Measurements from ENCODE around the gene PCGF3. TPM values are rescaled to one million over a fixed set of nuclear protein-coding genes. Genes with fewer than 3 reads are reported as not detected.
A peak's percentile ranks its signal among the peaks of the same experiment; 100 is the strongest.
"Not testable (repeated sequence)": the region's sequence is repeated elsewhere in the genome, so short reads cannot be mapped to it uniquely, and the experiment has no call there.

The PCGF3 gene
- total and polyA plus RNA-seq, 5 donors: 25.0 to 30.1 (median 27.1) TPM

DNA sequence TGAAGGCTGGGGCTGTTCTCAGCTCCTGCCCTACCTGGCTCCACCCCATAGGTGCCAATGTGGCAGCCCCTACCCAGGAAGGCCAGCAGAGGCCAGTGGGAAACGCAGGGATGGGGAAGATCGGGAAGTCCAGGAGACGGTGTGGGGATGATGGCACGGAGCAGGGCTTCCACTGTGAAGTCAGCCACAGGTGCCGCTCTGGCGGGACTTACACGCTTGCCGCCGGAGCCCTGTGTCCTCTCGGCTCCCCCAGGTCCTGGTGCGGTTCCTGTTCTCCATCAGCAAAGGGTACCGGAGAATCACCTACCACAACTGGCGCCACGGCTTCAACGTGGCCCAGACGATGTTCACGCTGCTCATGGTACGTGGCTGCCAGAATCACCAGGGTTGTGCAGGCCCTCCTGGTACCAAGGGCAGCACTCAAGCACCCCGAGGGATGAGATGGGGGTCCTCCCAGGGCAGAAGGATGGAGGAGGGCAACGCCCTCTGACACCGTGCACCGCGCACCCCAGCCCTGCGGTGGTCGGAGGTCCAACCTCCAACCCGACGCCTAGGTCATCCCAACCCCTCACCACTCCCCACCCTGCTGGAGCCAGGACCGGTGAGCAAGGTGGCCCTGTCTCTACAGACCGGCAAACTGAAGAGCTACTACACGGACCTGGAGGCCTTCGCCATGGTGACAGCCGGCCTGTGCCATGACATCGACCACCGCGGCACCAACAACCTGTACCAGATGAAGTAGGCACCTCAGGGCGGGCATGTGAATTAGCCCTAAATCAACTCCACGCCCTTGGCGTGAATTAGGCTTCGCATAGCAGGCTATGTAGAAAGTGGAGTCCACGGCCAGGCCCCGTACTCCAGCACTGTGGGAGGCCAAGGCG is 43.5 kb upstream of the PCGF3 start:
- intact Hi-C loops (cut with DNase I): no loop called here
- H3K27me3 ChIP-seq (ENCODE audit: control insufficient read depth, insufficient read depth): no peaks in the 10 kb centered on the region
- WGBS: 97% methylated on average over 42 of the region's 42 CpGs
- no peaks in the 10 kb centered on the region for H3K4me1 ChIP-seq (ENCODE audit: control insufficient read depth, insufficient read depth, low read length)
- DNase-seq: peak in 2 of 3 donors; percentile 18 to 61
- ATAC-seq: peak in 1 of 2 donors; percentile 7
- no peaks in the 10 kb centered on the region for H3K9me3 ChIP-seq (ENCODE audit: control insufficient read depth, low read length)
- no peak overlapping the region for H3K4me3 ChIP-seq (ENCODE audit: low read length)
- H3K27ac ChIP-seq (ENCODE audit: low read length): no peak overlapping the region

GRCh38 chr4:663046-663437 is 42.6 kb upstream of the PCGF3 start:
- no peaks in the 10 kb centered on the region for H3K4me1 ChIP-seq (ENCODE audit: control insufficient read depth, insufficient read depth, low read length)
- H3K9me3 ChIP-seq (ENCODE audit: control insufficient read depth, low read length): no peaks in the 10 kb centered on the region
- DNase-seq: peak in 1 of 3 donors; percentile 21
- peak overlapping the region; percentile 63 for H3K4me3 ChIP-seq (ENCODE audit: low read length)
- H3K27ac ChIP-seq (ENCODE audit: low read length): no peak overlapping the region
- intact Hi-C loops (cut with DNase I): no loop called here
- H3K27me3 ChIP-seq (ENCODE audit: control insufficient read depth, insufficient read depth): no peaks in the 10 kb centered on the region
- 52% methylated on average over 20 of the region's 20 CpGs for WGBS
- peak in 1 of 2 donors; percentile 4 for ATAC-seq

- Histone ChIP-seq H3K4me3 (ENCODE audit: low read length) (peak overlapping the region; percentile 63), H3K4me1 (ENCODE audit: control insufficient read depth, insufficient read depth, low read length) (no peaks in the 10 kb centered on the region), H3K27me3 (ENCODE audit: control insufficient read depth, insufficient read depth) (no peaks in the 10 kb centered on the region), H3K27ac (ENCODE audit: low read length) (no peak overlapping the region), H3K9me3 (ENCODE audit: control insufficient read depth, low read length) (no peaks in the 10 kb centered on the region)
- ATAC-seq: peak; percentile 57 to 62
- WGBS: 2% methylated on average over 80 of the region's 80 CpGs
- intact Hi-C loops (cut with DNase I): no loop called here
- peak; percentile 70 to 90 (median 88) for DNase-seq
Measured at GRCh38 chr4:663438-664428, 41.9 kb upstream of the PCGF3 start.

GRCh38 chr4:664713-665231 is 40.9 kb upstream of the PCGF3 start:
- peak; percentile 7 to 52 (median 36) for DNase-seq
- WGBS: 97% methylated on average over 24 of the region's 24 CpGs

GRCh38 chr4:665381-665750 is 40.3 kb upstream of the PCGF3 start:
- Histone ChIP-seq H3K27me3 (ENCODE audit: control insufficient read depth, insufficient read depth) (no peaks in the 10 kb centered on the region), H3K4me3 (ENCODE audit: low read length) (no peak overlapping the region), H3K4me1 (ENCODE audit: control insufficient read depth, insufficient read depth, low read length) (no peaks in the 10 kb centered on the region), H3K9me3 (ENCODE audit: control insufficient read depth, low read length) (no peaks in the 10 kb centered on the region), H3K27ac (ENCODE audit: low read length) (no peak overlapping the region)
- ATAC-seq: no peak
- intact Hi-C loops (cut with DNase I): no loop called here
- WGBS: 85% methylated on average over 12 of the region's 12 CpGs
- DNase-seq: peak in 2 of 3 donors; percentile 18 to 57

More at GRCh38 chr4:664713-665231, 40.9 kb upstream of the PCGF3 start:
- no peaks in the 10 kb centered on the region for H3K4me1 ChIP-seq (ENCODE audit: control insufficient read depth, insufficient read depth, low read length)
- intact Hi-C loops (cut with DNase I): no loop called here
- no peaks in the 10 kb centered on the region for H3K9me3 ChIP-seq (ENCODE audit: control insufficient read depth, low read length)
- H3K27me3 ChIP-seq (ENCODE audit: control insufficient read depth, insufficient read depth): no peaks in the 10 kb centered on the region
- ATAC-seq: no peak
- no peak overlapping the region for H3K27ac ChIP-seq (ENCODE audit: low read length)
- no peak overlapping the region for H3K4me3 ChIP-seq (ENCODE audit: low read length)

DNA sequence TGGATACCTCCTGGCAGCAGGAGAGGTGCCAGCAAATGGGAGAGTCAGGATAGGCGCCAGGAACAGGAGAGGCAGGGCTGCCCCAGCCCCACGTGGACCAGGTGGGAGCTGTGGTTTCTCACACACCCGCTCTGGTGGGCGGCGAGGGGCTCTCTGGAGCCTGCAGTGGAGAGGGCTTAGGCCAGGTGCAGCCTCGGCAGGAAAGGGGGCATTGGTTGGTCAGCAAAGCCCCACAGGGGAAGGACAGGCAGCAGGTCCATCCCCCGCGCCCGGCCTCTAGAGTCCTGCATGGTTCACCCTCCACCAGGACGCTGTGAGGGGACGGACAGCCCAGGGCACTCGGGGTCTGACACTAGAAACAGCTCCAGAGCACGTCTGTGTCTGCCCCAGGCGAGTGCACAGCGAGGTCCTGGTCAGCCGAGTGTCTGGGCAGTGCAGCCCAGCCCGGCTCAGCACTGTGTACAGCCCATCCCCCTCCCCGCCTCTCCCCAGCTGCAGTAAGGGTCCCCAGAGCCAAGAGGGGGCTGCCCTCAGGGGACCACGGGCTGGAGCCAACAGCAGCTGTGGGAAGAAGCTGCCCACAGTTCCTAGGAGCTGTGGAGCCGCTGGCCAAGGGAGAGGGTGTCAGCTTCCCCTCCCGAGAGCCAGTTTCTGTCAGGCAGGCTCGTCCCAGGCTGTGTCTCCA is 39.7 kb upstream of the PCGF3 start:
- peak; percentile 10 to 60 (median 32) for DNase-seq
- H3K27ac ChIP-seq (ENCODE audit: low read length): no peak overlapping the region
- intact Hi-C loops (cut with DNase I): no loop called here
- no peaks in the 10 kb centered on the region for H3K9me3 ChIP-seq (ENCODE audit: control insufficient read depth, low read length)
- WGBS: 56% methylated on average over 22 of the region's 22 CpGs
- peak in 1 of 2 donors; percentile 4 for ATAC-seq
- H3K27me3 ChIP-seq (ENCODE audit: control insufficient read depth, insufficient read depth): no peaks in the 10 kb centered on the region
- no peaks in the 10 kb centered on the region for H3K4me1 ChIP-seq (ENCODE audit: control insufficient read depth, insufficient read depth, low read length)
- no peak overlapping the region for H3K4me3 ChIP-seq (ENCODE audit: low read length)

- WGBS: 79% methylated on average over 22 of the region's 22 CpGs
- DNase-seq: peak; percentile 15 to 59 (median 40)
Measured at GRCh38 chr4:666436-666810, 39.2 kb upstream of the PCGF3 start.

GRCh38 chr4:666822-667544 is 38.6 kb upstream of the PCGF3 start:
- no peaks in the 10 kb centered on the region for H3K27me3 ChIP-seq (ENCODE audit: control insufficient read depth, insufficient read depth)
- intact Hi-C loops (cut with DNase I): no loop called here
- H3K9me3 ChIP-seq (ENCODE audit: control insufficient read depth, low read length): no peaks in the 10 kb centered on the region
- no peak overlapping the region for H3K27ac ChIP-seq (ENCODE audit: low read length)
- 79% methylated on average over 28 of the region's 28 CpGs for WGBS
- H3K4me3 ChIP-seq (ENCODE audit: low read length): no peak overlapping the region
- no peaks in the 10 kb centered on the region for H3K4me1 ChIP-seq (ENCODE audit: control insufficient read depth, insufficient read depth, low read length)
- DNase-seq (peak; percentile 14 to 52 (median 41)), ATAC-seq (no peak)

More at GRCh38 chr4:666436-666810, 39.2 kb upstream of the PCGF3 start:
- ATAC-seq: peak in 1 of 2 donors; percentile 4
- Histone ChIP-seq H3K27ac (ENCODE audit: low read length) (no peak overlapping the region), H3K4me1 (ENCODE audit: control insufficient read depth, insufficient read depth, low read length) (no peaks in the 10 kb centered on the region), H3K9me3 (ENCODE audit: control insufficient read depth, low read length) (no peaks in the 10 kb centered on the region), H3K4me3 (ENCODE audit: low read length) (no peak overlapping the region), H3K27me3 (ENCODE audit: control insufficient read depth, insufficient read depth) (no peaks in the 10 kb centered on the region)
- intact Hi-C loops (cut with DNase I): no loop called here

DNA sequence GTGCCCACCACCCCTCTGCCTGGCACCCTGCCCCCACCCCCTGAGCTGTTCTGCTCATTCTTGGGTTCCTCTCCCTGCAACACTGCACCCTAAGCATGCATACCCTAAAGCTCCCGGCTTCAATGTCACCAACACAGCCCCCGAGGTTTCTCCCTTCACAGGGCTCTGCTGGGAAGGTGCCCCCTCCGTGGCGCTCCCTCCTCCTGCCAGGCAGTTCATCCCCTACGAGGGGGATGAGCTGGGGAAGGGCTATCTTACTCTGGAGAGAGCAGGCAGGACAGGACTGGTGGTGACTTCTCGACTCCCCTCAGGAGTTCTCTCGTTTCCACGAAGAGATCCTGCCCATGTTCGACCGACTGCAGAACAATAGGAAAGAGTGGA is 38.1 kb upstream of the PCGF3 start:
- DNase-seq (peak in 2 of 3 donors; percentile 8 to 30), ATAC-seq (no peak)
- H3K4me3 ChIP-seq (ENCODE audit: low read length): no peak overlapping the region
- no peak overlapping the region for H3K27ac ChIP-seq (ENCODE audit: low read length)
- H3K4me1 ChIP-seq (ENCODE audit: control insufficient read depth, insufficient read depth, low read length): no peaks in the 10 kb centered on the region
- 59% methylated on average over 10 of the region's 10 CpGs for WGBS
- intact Hi-C loops (cut with DNase I): no loop called here
- no peaks in the 10 kb centered on the region for H3K9me3 ChIP-seq (ENCODE audit: control insufficient read depth, low read length)
- H3K27me3 ChIP-seq (ENCODE audit: control insufficient read depth, insufficient read depth): no peaks in the 10 kb centered on the region

GRCh38 chr4:668219-668618 is 37.4 kb upstream of the PCGF3 start:
- ATAC-seq; intact Hi-C loops (cut with DNase I); H3K27me3 ChIP-seq (ENCODE audit: control insufficient read depth, insufficient read depth); H3K27ac ChIP-seq (ENCODE audit: low read length); H3K9me3 ChIP-seq (ENCODE audit: control insufficient read depth, low read length); H3K4me1 ChIP-seq (ENCODE audit: control insufficient read depth, insufficient read depth, low read length); H3K4me3 ChIP-seq (ENCODE audit: low read length): not testable (repeated sequence)
- DNase-seq: peak in 2 of 3 donors; percentile 2 to 7
- WGBS: 90% methylated on average over 6 of the region's 6 CpGs

Data from right cardiac atrium (tissue), 5 donors.